Measurements from ENCODE around the gene MPP4. TPM values are rescaled to one million over a fixed set of nuclear protein-coding genes. Genes with fewer than 3 reads are reported as not detected.

Gene MPP4
- total RNA-seq, 1 donor from 2014 or later = not detected

DNA sequence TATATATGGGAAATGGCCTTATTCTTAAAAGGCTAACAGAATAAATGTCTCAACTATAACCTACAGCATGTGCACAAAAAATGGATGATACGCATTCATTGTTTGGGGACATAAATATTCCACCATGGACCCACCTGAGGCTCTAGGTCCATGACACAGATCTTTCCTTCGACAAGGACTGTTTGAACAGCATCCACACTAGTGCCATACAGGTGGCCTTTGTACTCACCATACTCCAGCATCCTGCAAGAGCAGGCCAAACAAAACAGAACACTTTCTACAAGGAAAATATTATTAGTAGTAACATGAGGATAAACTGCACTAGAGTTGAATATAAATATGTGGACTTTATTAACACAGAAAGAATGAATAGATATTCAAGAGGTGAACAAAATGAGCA, 49.0 kb downstream of the MPP4 start:
- H3K27me3 ChIP-seq (ENCODE audit: control insufficient read depth, insufficient read depth, low read length) = no peaks in the 10 kb centered on the region
- no peaks in the 10 kb centered on the region for H3K36me3 ChIP-seq (ENCODE audit: control insufficient read depth, insufficient read depth, low read length)
- TF ChIP-seq, protein P1, sequence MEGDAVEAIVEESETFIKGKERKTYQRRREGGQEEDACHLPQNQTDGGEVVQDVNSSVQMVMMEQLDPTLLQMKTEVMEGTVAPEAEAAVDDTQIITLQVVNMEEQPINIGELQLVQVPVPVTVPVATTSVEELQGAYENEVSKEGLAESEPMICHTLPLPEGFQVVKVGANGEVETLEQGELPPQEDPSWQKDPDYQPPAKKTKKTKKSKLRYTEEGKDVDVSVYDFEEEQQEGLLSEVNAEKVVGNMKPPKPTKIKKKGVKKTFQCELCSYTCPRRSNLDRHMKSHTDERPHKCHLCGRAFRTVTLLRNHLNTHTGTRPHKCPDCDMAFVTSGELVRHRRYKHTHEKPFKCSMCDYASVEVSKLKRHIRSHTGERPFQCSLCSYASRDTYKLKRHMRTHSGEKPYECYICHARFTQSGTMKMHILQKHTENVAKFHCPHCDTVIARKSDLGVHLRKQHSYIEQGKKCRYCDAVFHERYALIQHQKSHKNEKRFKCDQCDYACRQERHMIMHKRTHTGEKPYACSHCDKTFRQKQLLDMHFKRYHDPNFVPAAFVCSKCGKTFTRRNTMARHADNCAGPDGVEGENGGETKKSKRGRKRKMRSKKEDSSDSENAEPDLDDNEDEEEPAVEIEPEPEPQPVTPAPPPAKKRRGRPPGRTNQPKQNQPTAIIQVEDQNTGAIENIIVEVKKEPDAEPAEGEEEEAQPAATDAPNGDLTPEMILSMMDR (IDR thresholded peaks at IDR 0.05; ENCODE audit: insufficient read depth, low read length, severe bottlenecking) = no peak
- no peak overlapping the region for H3K4me3 ChIP-seq (ENCODE audit: low read depth, low read length)
- DNase-seq (ENCODE audit: low read depth) (no peak), FAIRE-seq (peak; percentile 40)

DNA sequence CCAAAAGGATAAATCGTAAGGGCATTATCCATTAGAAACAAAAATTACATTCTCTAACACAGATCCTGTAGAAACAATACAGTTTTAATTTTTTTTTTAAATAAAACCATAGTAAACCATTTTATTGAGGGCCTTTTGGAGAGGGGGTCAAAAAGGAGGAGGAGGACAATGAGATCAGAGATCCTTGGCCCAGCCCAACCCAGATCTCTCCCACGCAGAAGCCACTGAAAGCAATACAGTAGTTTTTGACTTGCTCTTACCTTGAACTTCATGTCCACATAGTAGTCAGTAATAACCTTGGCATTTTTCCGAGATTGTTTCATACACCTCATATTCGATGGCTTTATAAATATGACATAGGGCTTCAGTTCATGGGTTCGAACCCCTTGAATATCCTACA, 51.0 kb downstream of the MPP4 start:
- Histone ChIP-seq H3K27me3 (ENCODE audit: control insufficient read depth, insufficient read depth, low read length) (no peaks in the 10 kb centered on the region), H3K36me3 (ENCODE audit: control insufficient read depth, insufficient read depth, low read length) (no peaks in the 10 kb centered on the region), H3K4me3 (ENCODE audit: low read depth, low read length) (no peak overlapping the region)
- FAIRE-seq (no peak), DNase-seq (ENCODE audit: low read depth) (no peak)
- TF ChIP-seq, protein P1 (IDR thresholded peaks at IDR 0.05; ENCODE audit: insufficient read depth, low read length, severe bottlenecking) = no peak

DNA sequence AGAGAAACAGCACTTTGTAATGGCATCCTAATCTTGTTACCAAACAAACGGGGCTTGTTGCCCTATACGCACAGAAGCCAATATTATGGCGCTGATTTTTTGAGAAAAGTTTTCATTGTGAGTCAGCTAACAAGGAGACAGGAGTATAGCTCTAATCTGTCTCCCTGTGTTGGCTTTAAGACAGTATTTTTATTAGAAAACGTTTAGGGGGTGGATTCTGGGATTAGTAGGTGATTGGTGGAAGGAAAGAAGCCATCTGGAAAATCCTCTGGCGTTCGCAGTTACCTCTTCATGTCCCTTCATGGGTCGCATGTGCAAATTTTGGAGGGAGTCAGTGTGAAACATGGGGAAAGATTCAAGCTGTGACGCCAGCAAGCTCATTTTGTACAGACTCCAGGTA, 54.4 kb downstream of the MPP4 start:
- Histone ChIP-seq H3K27me3 (ENCODE audit: control insufficient read depth, insufficient read depth, low read length) (no peaks in the 10 kb centered on the region), H3K36me3 (ENCODE audit: control insufficient read depth, insufficient read depth, low read length) (peaks cover 3% of the 10 kb centered on the region), H3K4me3 (ENCODE audit: low read depth, low read length) (peak overlapping the region; percentile 86)
- TF ChIP-seq, protein P1 (IDR thresholded peaks at IDR 0.05; ENCODE audit: insufficient read depth, low read length, severe bottlenecking) = no peak
- FAIRE-seq (no peak), DNase-seq (ENCODE audit: low read depth) (peak; percentile 50)

DNA sequence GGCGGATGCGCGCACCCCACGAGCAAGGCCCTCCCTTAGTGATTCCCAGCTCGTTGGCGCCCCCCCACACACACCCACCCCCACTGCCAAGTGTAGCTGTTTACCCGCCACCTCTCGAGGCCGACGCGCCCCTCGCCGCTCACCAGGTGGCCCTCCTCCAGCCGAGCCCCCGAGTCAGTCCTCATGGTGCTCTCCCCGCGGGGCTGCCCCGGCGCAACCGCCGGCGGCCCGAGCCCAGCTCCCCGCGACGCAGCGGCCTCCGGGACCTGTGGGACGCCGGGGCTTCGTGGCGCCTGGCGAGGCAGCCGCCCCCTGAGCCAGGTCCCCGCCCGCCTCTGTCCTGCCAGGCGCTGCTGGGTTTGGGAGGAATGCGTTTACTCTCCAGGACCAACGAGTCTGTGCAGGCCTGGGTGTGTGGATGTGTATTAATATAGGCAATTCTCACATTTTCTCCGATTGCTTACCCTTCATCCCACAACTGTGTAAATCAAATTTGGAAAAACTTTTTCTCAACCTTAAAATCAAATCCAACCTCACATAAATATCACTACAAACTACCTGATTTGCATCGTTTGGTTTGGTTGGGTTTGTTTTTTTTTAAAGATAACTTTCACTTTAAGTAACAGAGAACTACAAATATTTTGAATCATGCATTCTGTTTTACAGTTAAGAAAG, 55.1 kb downstream of the MPP4 start, which contains the start of gene TMEM237:
Gene TMEM237, minus strand, starts transcription at position 288 of the 675 bp plus-strand sequence. Its CDS starts 103 bp downstream, at position 185.
- FAIRE-seq = no peak

DNA sequence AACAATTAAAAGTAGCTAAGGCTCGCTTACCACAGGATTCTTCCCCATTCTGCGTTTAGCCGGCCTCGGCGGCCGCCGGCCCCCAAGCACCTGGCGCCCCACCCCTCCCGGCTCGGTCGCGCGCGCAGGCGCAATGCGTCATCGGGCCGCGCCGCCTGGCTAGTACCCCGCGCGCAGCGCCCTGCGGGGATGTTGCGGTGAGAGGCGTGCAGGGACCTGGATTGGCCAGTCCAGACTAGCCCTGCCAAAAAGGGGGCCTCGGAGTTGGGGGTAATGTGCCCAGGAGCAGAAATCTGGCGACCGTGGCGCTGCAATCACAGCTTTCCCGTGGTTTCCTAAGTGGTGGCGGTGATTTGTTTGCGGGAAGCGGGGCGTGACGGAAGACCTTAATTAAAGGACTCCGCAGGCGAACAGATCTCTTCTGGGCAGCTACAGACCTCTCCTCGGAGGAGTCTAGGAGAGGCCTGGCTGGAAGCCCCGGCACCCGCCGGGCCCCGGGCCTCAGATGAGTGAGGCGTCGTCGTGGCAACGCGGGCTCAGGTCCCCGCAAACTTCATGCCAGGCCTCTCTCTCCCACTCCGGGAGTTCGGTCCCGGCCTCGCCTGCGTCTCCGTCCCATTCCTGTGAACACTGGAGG, 55.7 kb downstream of the MPP4 start:
- TF ChIP-seq, protein P1 (IDR thresholded peaks at IDR 0.05; ENCODE audit: insufficient read depth, low read length, severe bottlenecking) = no peak
- Histone ChIP-seq H3K27me3 (ENCODE audit: control insufficient read depth, insufficient read depth, low read length) (no peaks in the 10 kb centered on the region), H3K36me3 (ENCODE audit: control insufficient read depth, insufficient read depth, low read length) (peaks cover 3% of the 10 kb centered on the region), H3K4me3 (ENCODE audit: low read depth, low read length) (peak overlapping the region; percentile 86)
- peak; percentile 63 for DNase-seq (ENCODE audit: low read depth)
- no peak for FAIRE-seq

More for the DNA sequence above, 55.1 kb downstream of the MPP4 start, which contains the start of gene TMEM237:
- peak within 1 kb of the TSS; percentile 86 for H3K4me3 ChIP-seq (ENCODE audit: low read depth, low read length)
- DNase-seq (ENCODE audit: low read depth) = peak; percentile 65
- H3K36me3 ChIP-seq (ENCODE audit: control insufficient read depth, insufficient read depth, low read length) = peaks cover 3% of the 10 kb centered on the region
- no peaks in the 10 kb centered on the region for H3K27me3 ChIP-seq (ENCODE audit: control insufficient read depth, insufficient read depth, low read length)
- TF ChIP-seq, protein P1 (IDR thresholded peaks at IDR 0.05; ENCODE audit: insufficient read depth, low read length, severe bottlenecking) = no peak
